ENCODE results near the gene CAMK1D.

Gene CAMK1D

GRCh38 chr10:12615296-12616220, 266.2 kb downstream of the CAMK1D start:
- no peak for DNase-seq (ENCODE audit: low read depth in 2 of 2)
- no peak for TF ChIP-seq CTCF (IDR thresholded peaks at IDR 0.05; ENCODE audit: low read depth, low read length)
- no peak overlapping the region for H3K4me3 ChIP-seq (replicated peaks in 1 of 2; ENCODE audit: low read depth in 2 of 2, low read length in 2 of 2)

GRCh38 chr10:12617191-12618175, 268.1 kb downstream of the CAMK1D start:
- no peak for TF ChIP-seq CTCF (IDR thresholded peaks at IDR 0.05; ENCODE audit: low read depth, low read length)
- H3K4me3 ChIP-seq (replicated peaks in 1 of 2; ENCODE audit: low read depth in 2 of 2, low read length in 2 of 2), result no peak overlapping the region
- no peak for DNase-seq (ENCODE audit: low read depth in 2 of 2)

GRCh38 chr10:12622016-12622415, 272.7 kb downstream of the CAMK1D start:
- TF ChIP-seq CTCF (IDR thresholded peaks at IDR 0.05; ENCODE audit: low read depth, low read length), result no peak
- H3K4me3 ChIP-seq (replicated peaks in 1 of 2; ENCODE audit: low read depth in 2 of 2, low read length in 2 of 2), result no peak overlapping the region
- no peak for DNase-seq (ENCODE audit: low read depth in 2 of 2)

- H3K4me3 ChIP-seq (replicated peaks in 1 of 2; ENCODE audit: low read depth in 2 of 2, low read length in 2 of 2), result no peak overlapping the region
- DNase-seq (ENCODE audit: low read depth in 2 of 2), result no peak
- TF ChIP-seq CTCF (IDR thresholded peaks at IDR 0.05; ENCODE audit: low read depth, low read length), result no peak
These were observed 273.3 kb downstream of the CAMK1D start for GRCh38 chr10:12622691-12623090.

GRCh38 chr10:12625393-12626023, 276.2 kb downstream of the CAMK1D start:
- TF ChIP-seq CTCF (IDR thresholded peaks at IDR 0.05; ENCODE audit: low read depth, low read length), result no peak
- no peak for DNase-seq (ENCODE audit: low read depth in 2 of 2)
- H3K4me3 ChIP-seq (replicated peaks in 1 of 2; ENCODE audit: low read depth in 2 of 2, low read length in 2 of 2), result no peak overlapping the region

GRCh38 chr10:12628153-12628552, 278.8 kb downstream of the CAMK1D start:
- DNase-seq (ENCODE audit: low read depth in 2 of 2), result no peak
- no peak overlapping the region for H3K4me3 ChIP-seq (replicated peaks in 1 of 2; ENCODE audit: low read depth in 2 of 2, low read length in 2 of 2)
- no peak for TF ChIP-seq CTCF (IDR thresholded peaks at IDR 0.05; ENCODE audit: low read depth, low read length)
